A549 (cell line): Measurements from ENCODE around the gene CNTN5. TPM values are rescaled to one million over a fixed set of nuclear protein-coding genes. Genes with fewer than 3 reads are reported as not detected.

Experiments
- ATAC-seq, 2 experiments: fragments of 200-7000 bp in 1 of 2; fragments of >200 bp in 1 of 2; cut with Nextera tagmentation in 1 of 2; cut with Tn5 transposase in 1 of 2; 3 replicates each; pipeline versions ENCODE4 v1.8.0 to v1.9.1; 2018 to 2020; ENCODE audit warnings: mild to moderate bottlenecking in 1 of 2, moderate library complexity in 1 of 2
- CTCF ChIA-PET: fragments of 300-600 bp; sonication (Branson Sonifier 250); formaldehyde crosslinking; extraction: SDS; loops from one replicate; lab custom pipeline; 2021; ENCODE audit warnings: antibody characterized with exemption, inconsistent platforms; lab: Yijun Ruan, JAX
- POLR2A ChIA-PET: fragments of 350-600 bp; formaldehyde crosslinking; extraction: SDS; loops from one replicate; lab custom pipeline; 2021; ENCODE audit warnings: antibody characterized with exemption, inconsistent platforms; lab: Yijun Ruan, JAX
- DNase-seq, 2 experiments: peaks; one replicate each; pipeline versions ENCODE4 v3.0.0 to v3.0.0-alpha.2; 2011 to 2016; ENCODE audit warnings: low read depth in 1 of 2, low spot score in 1 of 2
- FAIRE-seq: peaks from 2 replicates; lab custom pipeline; 2011; peaks lifted over from hg19 to GRCh38; lab: Jason Lieb, UNC
- H3K27ac ChIP-seq, 2 experiments: fragments of >200 bp; sonication (Bioruptor Twin); formaldehyde crosslinking; 3 replicates each; pipeline ENCODE4 v1.5.1; 2016 to 2017
- H3K4me1 ChIP-seq: fragments of >200 bp; sonication (Bioruptor Twin); formaldehyde crosslinking; 3 replicates; pipeline ENCODE4 v1.6.1; 2016
- H3K4me2 ChIP-seq: fragments of >200 bp; sonication (Bioruptor Twin); formaldehyde crosslinking; 3 replicates; pipeline ENCODE4 v1.6.1; 2016
- H3K4me3 ChIP-seq: fragments of >200 bp; sonication (Bioruptor Twin); formaldehyde crosslinking; 3 replicates; pipeline ENCODE4 v1.5.1; 2016
- H3K9me3 ChIP-seq: fragments of >200 bp; sonication (Bioruptor Twin); formaldehyde crosslinking; 3 replicates; pipeline ENCODE4 v1.6.1; 2016
- ATOH8 ChIP-seq: fragments of 250-450 bp; sonication (Bioruptor Pico); IDR thresholded peaks from 2 replicates; pipeline ENCODE4 v1.5.0; 2020; ENCODE audit warnings: low read depth, mild to moderate bottlenecking, moderate library complexity
- CBX2 ChIP-seq: fragments of 200-600 bp; sonication (generic); IDR thresholded peaks from 2 replicates; pipeline ENCODE4 v1.6.1; 2016; ENCODE audit warnings: low read depth, mild to moderate bottlenecking, borderline replicate concordance
- CBX8 ChIP-seq: fragments of 200-600 bp; sonication (generic); IDR thresholded peaks from 2 replicates; pipeline ENCODE4 v1.6.1; 2016
- CEBPB ChIP-seq, 2 experiments: fragments of >200 bp in 1 of 2; sonication (Bioruptor Twin) in 1 of 2; formaldehyde crosslinking in 1 of 2; IDR thresholded peaks; 2 replicates each; pipeline ENCODE4 v1.6.1; 2012 to 2016
- CTCF ChIP-seq: fragments of >200 bp; sonication (Bioruptor Twin); formaldehyde crosslinking; IDR thresholded peaks from 3 replicates; pipeline ENCODE4 v1.5.1; 2016
- EHF ChIP-seq: fragments of 250-450 bp; sonication (Bioruptor Pico); IDR thresholded peaks from 2 replicates; pipeline ENCODE4 v1.5.0; 2020; ENCODE audit warnings: mild to moderate bottlenecking
- EHMT2 ChIP-seq: fragments of 200-600 bp; sonication (generic); IDR thresholded peaks from 2 replicates; pipeline ENCODE4 v1.6.1; 2016; ENCODE audit warnings: antibody characterized with exemption, low read depth, mild to moderate bottlenecking, moderate library complexity
- HES2 ChIP-seq: fragments of >200 bp; sonication (Bioruptor Twin); formaldehyde crosslinking; IDR thresholded peaks from 2 replicates; pipeline ENCODE4 v1.6.1; 2016
- HMGXB4 ChIP-seq: fragments of 250-450 bp; sonication (Bioruptor Pico); IDR thresholded peaks from 2 replicates; pipeline ENCODE4 v1.5.0; 2021; ENCODE audit warnings: mild to moderate bottlenecking, moderate library complexity, borderline replicate concordance
- HOXA7 ChIP-seq: fragments of 250-450 bp; sonication (Bioruptor Pico); IDR thresholded peaks from 2 replicates; pipeline ENCODE4 v1.5.0; 2020; ENCODE audit warnings: mild to moderate bottlenecking, moderate library complexity
- HOXB13 ChIP-seq: fragments of 250-450 bp; sonication (Bioruptor Pico); IDR thresholded peaks from 2 replicates; pipeline ENCODE4 v1.5.0; 2020; ENCODE audit warnings: low read depth, mild to moderate bottlenecking, moderate library complexity
- JUN ChIP-seq, 2 experiments: fragments of >200 bp; sonication (Bioruptor Twin); formaldehyde crosslinking; IDR thresholded peaks; 2 replicates in 1 of 2; 3 replicates in 1 of 2; pipeline ENCODE4 v1.6.1; 2016 to 2017
- KDM5A ChIP-seq: fragments of 200-600 bp; sonication (generic); IDR thresholded peaks from 2 replicates; pipeline ENCODE4 v1.6.1; 2016; ENCODE audit warnings: antibody characterized with exemption, mild to moderate bottlenecking
- MAFK ChIP-seq: fragments of 450-650 bp; IDR thresholded peaks from 2 replicates; pipeline ENCODE4 v1.6.1; 2014; ENCODE audit not compliant: partially characterized antibody
- MAZ ChIP-seq: fragments of 150-350 bp; IDR thresholded peaks from 2 replicates; pipeline ENCODE4 v1.6.1; 2014; ENCODE audit warnings: antibody characterized with exemption, low read depth, low read length, borderline replicate concordance
- MYC ChIP-seq: IDR thresholded peaks from 2 replicates; pipeline ENCODE4 v1.6.1; 2012; ENCODE audit warnings: mild to moderate bottlenecking, inconsistent platforms, low read length, improper control_type of control experiment, borderline replicate concordance
- NFE2L2 ChIP-seq: fragments of 150-350 bp; conservative IDR thresholded peaks from 2 replicates; pipeline ENCODE4 v1.6.1; 2014; ENCODE audit warnings: low read length
- NR3C1 ChIP-seq: fragments of >200 bp; sonication (Bioruptor Twin); formaldehyde crosslinking; IDR thresholded peaks from 3 replicates; pipeline ENCODE4 v1.6.1; 2017
- RARB ChIP-seq: fragments of 250-450 bp; sonication (Bioruptor Pico); IDR thresholded peaks from 2 replicates; pipeline ENCODE4 v1.8.0; 2021; ENCODE audit warnings: mild to moderate bottlenecking, moderate library complexity
- RCOR1 ChIP-seq: fragments of 150-350 bp; IDR thresholded peaks from 2 replicates; pipeline ENCODE4 v1.6.1; 2014; ENCODE audit warnings: antibody characterized with exemption, low read length, low read depth
- SMC3 ChIP-seq: fragments of >200 bp; sonication (Bioruptor Twin); formaldehyde crosslinking; IDR thresholded peaks from 3 replicates; pipeline ENCODE4 v1.6.1; 2018; ENCODE audit warnings: inconsistent platforms
- TFCP2L1 ChIP-seq: fragments of 250-450 bp; sonication (Bioruptor Pico); IDR thresholded peaks from 2 replicates; pipeline ENCODE4 v1.5.0; 2021; ENCODE audit warnings: mild to moderate bottlenecking
- TP53 ChIP-seq: fragments of 250-450 bp; sonication (Bioruptor Pico); IDR thresholded peaks from 2 replicates; pipeline ENCODE4 v1.5.0; 2021; ENCODE audit warnings: mild to moderate bottlenecking, moderate library complexity
- USF2 ChIP-seq: fragments of 450-650 bp; IDR thresholded peaks from 2 replicates; pipeline ENCODE4 v1.6.1; 2014; ENCODE audit warnings: antibody characterized with exemption
- ZNF302 ChIP-seq: fragments of 250-450 bp; sonication (Bioruptor Pico); IDR thresholded peaks from 2 replicates; pipeline ENCODE4 v1.9.0; 2021; ENCODE audit warnings: inconsistent platforms, mild to moderate bottlenecking, moderate library complexity
- WGBS: methylation state at CpG from one replicate; pipeline ENCODE4 v1.1.6; 2017; ENCODE audit errors: missing lambda C conversion rate; 5-methylcytosine and 5-hydroxymethylcytosine counted together
- polyA plus RNA-seq, 4 experiments: library from polyadenylated mRNA; depleted of rRNA in 3 of 4; stranded (reverse); fragments of >200 nt; fragmentation: RNase III in 1 of 4; extraction: RNeasy Plus Mini Kit Qiagen cat#74134 plus additional on column Dnase treatment in 1 of 4; gene quantifications; 2 replicates in 3 of 4; 3 replicates in 1 of 4; pipeline ENCODE4 v1.2.3, GENCODE V29; 2011 to 2017

Gene CNTN5
- polyA plus RNA-seq, 2 of the 4 experiments (the other 2 are of a cell fraction) = 0.08 TPM; not detected in 1

- ChIA-PET CTCF (no interaction called here), POLR2A (no interaction called here)
- no peak overlapping the region for H3K4me2 ChIP-seq
- ATAC-seq (no peak), FAIRE-seq (no peak), DNase-seq (no peak)
- WGBS = 39% methylated on average over 4 of the region's 4 CpGs
- no peaks in the 10 kb centered on the region for H3K4me1 ChIP-seq
- H3K9me3 ChIP-seq = no peaks in the 10 kb centered on the region
- TF ChIP-seq EHMT2 = no peak
- TF ChIP-seq CTCF = no peak
- no peak for TF ChIP-seq HMGXB4 (CRISPR knock-in tag)
- TF ChIP-seq KDM5A = no peak
- no peak for TF ChIP-seq HOXB13 (CRISPR knock-in tag)
- TF ChIP-seq MAZ = no peak
- TF ChIP-seq NFE2L2 = no peak
- no peak for TF ChIP-seq RARB (CRISPR knock-in tag)
- no peak for TF ChIP-seq CEBPB (IDR thresholded peaks at IDR 0.05)
- no peak for TF ChIP-seq JUN (IDR thresholded peaks at IDR 0.05)
- no peak for TF ChIP-seq USF2
- TF ChIP-seq SMC3 = no peak
- no peak for TF ChIP-seq HOXA7 (CRISPR knock-in tag)
- TF ChIP-seq CBX2 = no peak
- TF ChIP-seq MAFK = no peak
- TF ChIP-seq EHF (CRISPR knock-in tag) = no peak
- TF ChIP-seq CBX8 = no peak
- TF ChIP-seq HES2 = no peak
- TF ChIP-seq ZNF302 (CRISPR knock-in tag) = no peak
- TF ChIP-seq MYC = no peak
- H3K4me3 ChIP-seq = no peak overlapping the region
- H3K27ac ChIP-seq = no peak overlapping the region
Measured at GRCh38 chr11:99419991-99420390, 399.2 kb downstream of the CNTN5 start.

GRCh38 chr11:99422581-99423427 is 402.1 kb downstream of the CNTN5 start:
- Histone ChIP-seq H3K4me3 (no peak overlapping the region), H3K4me1 (no peaks in the 10 kb centered on the region), H3K9me3 (no peaks in the 10 kb centered on the region), H3K27ac (no peak overlapping the region), H3K4me2 (peak overlapping the region; percentile 38; the same call in 2 of the 3 replicates)
- POLR2A ChIA-PET = no interaction called here
- FAIRE-seq = no peak
- ATAC-seq = no peak
- 31% methylated on average over 7 of the region's 7 CpGs for WGBS
- CTCF ChIA-PET = no interaction called here
- DNase-seq = no peak
- TF ChIP-seq EHMT2 (no peak), TP53 (CRISPR knock-in tag) (no peak), ATOH8 (CRISPR knock-in tag) (no peak), TFCP2L1 (CRISPR knock-in tag) (no peak), RCOR1 (no peak), NR3C1 (no peak)
